ENCODE results near the gene CD274. TPM values are rescaled to one million over a fixed set of nuclear protein-coding genes. Genes with fewer than 3 reads are reported as not detected.
A peak's percentile ranks its signal among the peaks of the same experiment; 100 is the strongest.

Gene CD274
- total and polyA plus RNA-seq, 7 donors: 0.69 to 4.6 (median 2.5) TPM

DNA sequence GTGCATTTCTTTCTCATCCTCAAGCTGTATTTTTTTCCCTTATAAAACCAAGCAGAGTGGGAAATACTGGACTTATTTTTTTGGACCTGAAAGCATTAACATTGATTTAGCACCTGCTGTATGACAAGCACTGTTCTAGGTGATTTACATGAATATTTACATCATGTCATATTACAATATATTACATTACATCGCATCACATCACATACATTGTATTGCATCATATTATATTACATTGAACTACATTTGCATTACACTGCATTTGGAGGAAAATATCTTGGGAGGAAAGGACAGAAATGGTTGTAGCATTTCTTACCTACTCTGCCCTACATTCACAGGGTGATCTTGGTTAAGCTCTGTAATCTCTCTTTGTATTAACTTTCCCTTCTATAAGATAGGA is 48.8 kb downstream of the CD274 start:
- Histone ChIP-seq H3K9me3 (no peaks in the 10 kb centered on the region), H3K36me3 (ENCODE audit: insufficient read depth in 1 of 2, low read depth in 1 of 2) (no peaks in the 10 kb centered on the region), H3K27me3 (ENCODE audit: insufficient read depth in 3 of 3, low read length in 2 of 3) (no peaks in the 10 kb centered on the region), H3K4me1 (peaks cover 27% of the 10 kb centered on the region), H3K27ac (no peak overlapping the region), H3K4me3 (no peak overlapping the region)
- TF ChIP-seq CTCF (IDR thresholded peaks at IDR 0.05): no peak
- intact Hi-C loops (cut with DNase I): no loop called here
- ATAC-seq (no peak), DNase-seq (no peak)
- WGBS, 3 donors: 93 to 94% (median 93%) methylated on average over 1 of the region's 1 CpG

DNA sequence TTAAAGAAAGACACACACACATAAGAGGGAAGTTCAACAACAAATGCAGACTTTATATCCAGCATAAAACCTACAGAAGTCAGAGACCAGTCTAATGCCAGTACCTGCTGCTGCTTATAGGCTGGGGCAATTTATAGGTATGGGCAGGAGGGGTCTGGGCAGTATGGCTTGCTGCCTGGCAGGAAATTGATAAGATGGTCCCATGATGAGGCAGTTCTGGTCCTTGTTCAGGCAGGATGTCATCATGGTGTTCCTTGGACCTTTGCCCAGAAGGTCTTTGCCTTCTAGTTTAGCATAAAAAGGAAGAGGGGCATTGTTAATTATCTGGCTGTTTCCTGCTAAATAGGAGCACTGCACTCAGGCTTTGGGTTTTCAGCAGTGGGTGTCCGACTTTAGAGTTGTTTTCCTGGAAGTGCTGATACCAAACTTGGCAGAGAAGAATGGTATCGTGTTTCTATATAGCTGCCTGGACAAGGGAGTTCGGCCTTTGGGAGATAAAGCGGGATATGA is 49.6 kb downstream of the CD274 start:
- intact Hi-C loops (cut with DNase I): no loop called here
- no peaks in the 10 kb centered on the region for H3K9me3 ChIP-seq
- peaks cover 27% of the 10 kb centered on the region for H3K4me1 ChIP-seq
- H3K36me3 ChIP-seq (ENCODE audit: insufficient read depth in 1 of 2, low read depth in 1 of 2): no peaks in the 10 kb centered on the region
- ATAC-seq (peak in 2 of 4 donors; percentile 55 to 68), DNase-seq (no peak)
- TF ChIP-seq CTCF (IDR thresholded peaks at IDR 0.05): no peak
- no peaks in the 10 kb centered on the region for H3K27me3 ChIP-seq (ENCODE audit: insufficient read depth in 3 of 3, low read length in 2 of 3)
- H3K4me3 ChIP-seq: no peak overlapping the region
- 23 to 36% (median 26%) methylated on average over 4 of the region's 4 CpGs for WGBS, 3 donors
- peak overlapping the region; percentile 19 for H3K27ac ChIP-seq

GRCh38 chr9:5500441-5501235 is 50.3 kb downstream of the CD274 start:
- DNase-seq (no peak), ATAC-seq (peak in 2 of 4 donors; percentile 42 to 44)
- H3K9me3 ChIP-seq: no peaks in the 10 kb centered on the region
- H3K4me3 ChIP-seq: no peak overlapping the region
- WGBS, 3 donors: 56 to 63% (median 59%) methylated on average over 18 of the region's 18 CpGs
- no peaks in the 10 kb centered on the region for H3K36me3 ChIP-seq (ENCODE audit: insufficient read depth in 1 of 2, low read depth in 1 of 2)
- peaks cover 27% of the 10 kb centered on the region for H3K4me1 ChIP-seq
- intact Hi-C loops (cut with DNase I): no loop called here
- peak overlapping the region; percentile 19 for H3K27ac ChIP-seq
- no peak for TF ChIP-seq CTCF (IDR thresholded peaks at IDR 0.05)
- H3K27me3 ChIP-seq (ENCODE audit: insufficient read depth in 3 of 3, low read length in 2 of 3): no peaks in the 10 kb centered on the region

GRCh38 chr9:5502553-5502952 is 52.2 kb downstream of the CD274 start:
- Histone ChIP-seq H3K36me3 (ENCODE audit: insufficient read depth in 1 of 2, low read depth in 1 of 2) (no peaks in the 10 kb centered on the region), H3K9me3 (no peaks in the 10 kb centered on the region), H3K27me3 (ENCODE audit: insufficient read depth in 3 of 3, low read length in 2 of 3) (no peaks in the 10 kb centered on the region), H3K4me1 (peaks cover 27% of the 10 kb centered on the region), H3K4me3 (no peak overlapping the region), H3K27ac (no peak overlapping the region)
- no peak for TF ChIP-seq CTCF (IDR thresholded peaks at IDR 0.05)
- intact Hi-C loops (cut with DNase I): no loop called here
- ATAC-seq (peak in 2 of 4 donors; percentile 41 to 60), DNase-seq (no peak)
- 32 to 49% (median 40%) methylated on average over 6 of the region's 6 CpGs for WGBS, 3 donors

Data from psoas muscle (tissue), 8 donors.